Measurements from ENCODE around the gene SLC38A11. TPM values are rescaled to one million over a fixed set of nuclear protein-coding genes. Genes with fewer than 3 reads are reported as not detected.

The SLC38A11 gene
- total RNA-seq, 1 donor from 2014 or later, result not detected

DNA sequence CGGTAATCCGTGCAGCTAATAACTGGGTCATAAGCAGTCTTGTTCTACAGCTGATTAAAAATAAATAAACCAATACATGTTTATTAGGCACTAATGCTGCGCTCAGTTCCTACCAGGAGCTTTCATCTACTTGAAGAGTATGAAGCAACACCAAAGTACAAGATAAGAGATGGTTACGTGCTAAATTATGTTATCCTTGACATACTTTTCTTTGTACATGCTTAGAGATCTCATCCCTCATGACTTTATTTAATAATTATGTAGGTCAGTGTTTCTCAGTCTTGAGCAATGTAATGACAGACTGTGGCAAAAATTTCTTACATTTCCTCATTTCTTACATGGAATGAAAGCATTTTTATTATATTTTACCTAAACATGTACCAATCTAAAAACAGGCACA lies 59.1 kb downstream of the SLC38A11 start:
- peaks cover 7% of the 10 kb centered on the region for H3K4me1 ChIP-seq
- H3K36me3 ChIP-seq, result no peaks in the 10 kb centered on the region
- H3K79me2 ChIP-seq (ENCODE audit: low read depth), result no peaks in the 10 kb centered on the region
- H3K4me3 ChIP-seq, result no peak overlapping the region
- peaks cover 6% of the 10 kb centered on the region for H3K4me1 Mint-ChIP-seq
- TF ChIP-seq EZH2phosphoT487 (IDR thresholded peaks at IDR 0.05), result no peak
- TF ChIP-seq, protein P1, sequence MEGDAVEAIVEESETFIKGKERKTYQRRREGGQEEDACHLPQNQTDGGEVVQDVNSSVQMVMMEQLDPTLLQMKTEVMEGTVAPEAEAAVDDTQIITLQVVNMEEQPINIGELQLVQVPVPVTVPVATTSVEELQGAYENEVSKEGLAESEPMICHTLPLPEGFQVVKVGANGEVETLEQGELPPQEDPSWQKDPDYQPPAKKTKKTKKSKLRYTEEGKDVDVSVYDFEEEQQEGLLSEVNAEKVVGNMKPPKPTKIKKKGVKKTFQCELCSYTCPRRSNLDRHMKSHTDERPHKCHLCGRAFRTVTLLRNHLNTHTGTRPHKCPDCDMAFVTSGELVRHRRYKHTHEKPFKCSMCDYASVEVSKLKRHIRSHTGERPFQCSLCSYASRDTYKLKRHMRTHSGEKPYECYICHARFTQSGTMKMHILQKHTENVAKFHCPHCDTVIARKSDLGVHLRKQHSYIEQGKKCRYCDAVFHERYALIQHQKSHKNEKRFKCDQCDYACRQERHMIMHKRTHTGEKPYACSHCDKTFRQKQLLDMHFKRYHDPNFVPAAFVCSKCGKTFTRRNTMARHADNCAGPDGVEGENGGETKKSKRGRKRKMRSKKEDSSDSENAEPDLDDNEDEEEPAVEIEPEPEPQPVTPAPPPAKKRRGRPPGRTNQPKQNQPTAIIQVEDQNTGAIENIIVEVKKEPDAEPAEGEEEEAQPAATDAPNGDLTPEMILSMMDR (IDR thresholded peaks at IDR 0.05), result no peak
- no peak for TF ChIP-seq EZH2 (IDR thresholded peaks at IDR 0.05)
- no peak overlapping the region for H3K4me2 ChIP-seq
- peaks cover 3% of the 10 kb centered on the region for H3K36me3 Mint-ChIP-seq
- no peak for DNase-seq (ENCODE audit: low spot score)
- no peaks in the 10 kb centered on the region for H4K20me1 ChIP-seq (ENCODE audit: low read depth)
- no peak overlapping the region for H3K9ac ChIP-seq
- no peak overlapping the region for H2AFZ ChIP-seq (replicated peaks)
- H3K27me3 Mint-ChIP-seq (ENCODE audit: insufficient read depth, low read depth), result no peaks in the 10 kb centered on the region
- H3K9me3 ChIP-seq (ENCODE audit: low read depth), result no peaks in the 10 kb centered on the region
- H3F3A ChIP-seq (ENCODE audit: low read depth), result no peaks in the 10 kb centered on the region
- no peak overlapping the region for H3K27ac ChIP-seq
- no peaks in the 10 kb centered on the region for H3K27me3 ChIP-seq
- no peak overlapping the region for H3K4me3 Mint-ChIP-seq
- no peaks in the 10 kb centered on the region for H3K9me3 Mint-ChIP-seq
- no peak overlapping the region for H3K27ac Mint-ChIP-seq

DNA sequence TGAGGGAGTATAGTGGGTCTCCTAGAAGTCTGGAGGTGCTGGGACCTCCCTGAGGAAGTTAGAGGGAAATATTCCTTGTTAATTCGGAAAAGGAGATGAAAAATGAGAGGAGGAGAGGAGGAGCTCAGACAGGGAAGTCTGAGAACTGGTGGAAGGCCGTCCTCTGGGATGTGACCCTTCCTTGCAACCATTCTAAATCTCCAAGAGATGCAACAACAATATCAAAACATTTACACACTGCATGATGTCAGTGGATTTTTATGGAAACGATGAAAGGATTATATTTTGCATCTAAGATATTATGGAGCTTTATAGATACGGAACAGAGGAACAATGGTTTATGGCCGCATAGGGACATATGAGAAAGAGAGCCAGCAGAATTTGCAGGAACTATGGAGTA lies 63.9 kb downstream of the SLC38A11 start:
- no peak overlapping the region for H3K27ac Mint-ChIP-seq
- no peak overlapping the region for H2AFZ ChIP-seq (replicated peaks)
- no peak for TF ChIP-seq EZH2phosphoT487 (IDR thresholded peaks at IDR 0.05)
- TF ChIP-seq, protein P1 (IDR thresholded peaks at IDR 0.05), result no peak
- no peak for TF ChIP-seq EZH2 (IDR thresholded peaks at IDR 0.05)

GRCh38 chr2:164890544-164890943 lies 64.8 kb downstream of the SLC38A11 start:
- no peaks in the 10 kb centered on the region for H3K9me3 ChIP-seq (ENCODE audit: low read depth)
- TF ChIP-seq, protein P1 (IDR thresholded peaks at IDR 0.05), result no peak
- TF ChIP-seq EZH2 (IDR thresholded peaks at IDR 0.05) (no peak), EZH2phosphoT487 (IDR thresholded peaks at IDR 0.05) (no peak)
- no peak overlapping the region for H3K27ac Mint-ChIP-seq
- H3K9ac ChIP-seq, result no peak overlapping the region
- no peaks in the 10 kb centered on the region for H3K36me3 ChIP-seq
- H3K27me3 ChIP-seq, result no peaks in the 10 kb centered on the region
- no peaks in the 10 kb centered on the region for H3K36me3 Mint-ChIP-seq
- no peak overlapping the region for H3K4me3 ChIP-seq
- H3K27me3 Mint-ChIP-seq (ENCODE audit: insufficient read depth, low read depth), result no peaks in the 10 kb centered on the region
- no peak for DNase-seq (ENCODE audit: low spot score)
- H4K20me1 ChIP-seq (ENCODE audit: low read depth), result no peaks in the 10 kb centered on the region
- H3K4me2 ChIP-seq, result no peak overlapping the region
- no peaks in the 10 kb centered on the region for H3K4me1 Mint-ChIP-seq
- no peaks in the 10 kb centered on the region for H3F3A ChIP-seq (ENCODE audit: low read depth)
- peaks cover 10% of the 10 kb centered on the region for H3K4me1 ChIP-seq
- H3K9me3 Mint-ChIP-seq, result no peaks in the 10 kb centered on the region
- no peak overlapping the region for H2AFZ ChIP-seq (replicated peaks)
- no peaks in the 10 kb centered on the region for H3K79me2 ChIP-seq (ENCODE audit: low read depth)
- H3K4me3 Mint-ChIP-seq, result no peak overlapping the region
- no peak overlapping the region for H3K27ac ChIP-seq

More for the DNA sequence above, 63.9 kb downstream of the SLC38A11 start:
- Histone ChIP-seq H3K4me3 (no peak overlapping the region), H3K9ac (no peak overlapping the region), H3K9me3 (ENCODE audit: low read depth) (no peaks in the 10 kb centered on the region), H3K4me2 (no peak overlapping the region), H3K79me2 (ENCODE audit: low read depth) (no peaks in the 10 kb centered on the region), H3K27ac (no peak overlapping the region), H3K36me3 (no peaks in the 10 kb centered on the region), H3F3A (ENCODE audit: low read depth) (no peaks in the 10 kb centered on the region), H3K4me1 (peaks cover 10% of the 10 kb centered on the region), H3K27me3 (no peaks in the 10 kb centered on the region), H4K20me1 (ENCODE audit: low read depth) (no peaks in the 10 kb centered on the region)
- no peaks in the 10 kb centered on the region for H3K27me3 Mint-ChIP-seq (ENCODE audit: insufficient read depth, low read depth)
- H3K9me3 Mint-ChIP-seq, result no peaks in the 10 kb centered on the region
- no peaks in the 10 kb centered on the region for H3K4me1 Mint-ChIP-seq
- H3K36me3 Mint-ChIP-seq, result no peaks in the 10 kb centered on the region
- no peak overlapping the region for H3K4me3 Mint-ChIP-seq
- no peak for DNase-seq (ENCODE audit: low spot score)
